Activated naive CD8-positive, alpha-beta T cell treated with anti-CD3 and anti-CD28 coated beads, Interleukin-2, amount 50 U/mL, for 16 hours (primary cell): ENCODE results near the gene PCDHGB1.
"Not testable (repeated sequence)": the region's sequence is repeated elsewhere in the genome, so short reads cannot be mapped to it uniquely, and the experiment has no call there.

Experiments used
- DNase-seq: peaks from one replicate; pipeline ENCODE4 v3.0.0-alpha.2; 2020; ENCODE audit warnings: low read depth, low spot score

The PCDHGB1 gene

DNA sequence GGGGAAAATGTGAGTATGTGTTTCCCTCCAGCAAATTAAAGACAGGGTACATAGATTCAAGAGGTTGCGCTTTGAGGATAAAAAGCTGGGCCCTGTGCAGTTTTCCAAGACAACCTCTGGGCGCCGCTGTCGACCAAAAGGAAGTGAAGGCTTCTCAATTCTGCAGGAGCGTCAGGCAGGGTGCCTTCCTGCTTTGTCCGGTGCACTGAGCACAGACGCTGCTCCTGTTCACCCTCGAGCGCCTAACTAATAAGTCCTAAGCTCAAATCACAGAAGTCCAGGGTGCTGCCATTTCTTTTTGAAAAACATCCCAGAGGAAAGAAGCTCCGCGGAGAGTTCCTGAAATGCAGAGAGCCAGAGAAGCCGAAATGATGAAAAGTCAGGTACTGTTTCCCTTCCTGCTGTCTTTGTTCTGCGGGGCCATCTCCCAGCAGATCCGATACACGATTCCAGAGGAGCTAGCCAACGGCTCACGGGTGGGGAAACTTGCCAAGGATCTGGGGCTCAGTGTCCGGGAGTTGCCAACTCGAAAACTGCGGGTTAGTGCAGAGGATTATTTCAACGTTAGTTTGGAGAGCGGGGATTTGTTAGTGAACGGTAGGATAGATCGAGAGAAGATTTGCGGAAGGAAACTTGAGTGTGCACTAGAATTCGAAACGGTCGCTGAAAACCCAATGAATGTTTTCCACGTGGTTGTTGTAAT is at the start of gene PCDHGB1:
Gene PCDHGB1, plus strand, starts transcription at position 183 of the 703 bp plus-strand sequence. Its CDS starts 162 bp downstream, at position 345.
- no peak for DNase-seq

DNA sequence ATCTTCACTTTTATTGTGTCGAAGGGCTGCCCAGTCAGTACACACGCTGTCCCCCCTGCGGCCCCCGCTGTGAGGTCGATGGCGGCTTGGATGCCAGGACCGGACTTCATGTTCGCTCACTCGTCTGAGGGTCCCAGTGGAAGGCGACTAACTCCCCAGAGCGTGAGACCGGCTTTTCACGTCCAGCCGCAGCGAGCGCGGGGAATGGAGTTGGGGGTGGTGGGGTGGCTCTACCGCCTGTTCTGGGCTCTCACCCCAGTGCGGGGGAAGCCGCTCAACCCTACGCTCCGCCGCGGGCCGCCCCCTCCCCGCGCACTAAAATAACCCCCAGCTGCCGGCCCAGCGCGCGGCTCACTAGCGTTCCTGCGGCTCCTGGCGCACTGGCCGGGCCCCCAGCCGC is 46.1 kb upstream of the PCDHGB1 start, which contains the start of gene SLC25A2:
Gene SLC25A2, minus strand, starts transcription at position 294 of the 400 bp plus-strand sequence. Its CDS starts 184 bp downstream, at position 110.
- DNase-seq = no peak

DNA sequence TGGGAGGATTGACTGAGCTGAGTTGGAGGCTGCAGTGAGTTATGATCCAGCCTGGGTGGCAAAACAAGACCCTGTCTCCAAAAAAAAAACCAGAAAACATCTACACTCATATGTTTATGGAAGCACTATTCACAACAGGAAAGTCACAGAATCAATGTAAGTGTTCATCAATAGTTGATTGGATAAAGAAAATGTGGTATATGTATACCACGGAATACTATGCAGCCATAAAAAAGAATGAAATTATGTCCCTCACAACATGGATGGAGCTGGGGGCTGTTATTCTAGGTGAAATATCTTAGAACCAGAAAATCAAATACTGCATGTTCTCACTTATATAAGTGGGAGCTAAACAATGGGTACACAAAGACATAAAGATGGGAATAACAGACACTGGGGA is 43.3 kb upstream of the PCDHGB1 start:
- no peak for DNase-seq

DNA sequence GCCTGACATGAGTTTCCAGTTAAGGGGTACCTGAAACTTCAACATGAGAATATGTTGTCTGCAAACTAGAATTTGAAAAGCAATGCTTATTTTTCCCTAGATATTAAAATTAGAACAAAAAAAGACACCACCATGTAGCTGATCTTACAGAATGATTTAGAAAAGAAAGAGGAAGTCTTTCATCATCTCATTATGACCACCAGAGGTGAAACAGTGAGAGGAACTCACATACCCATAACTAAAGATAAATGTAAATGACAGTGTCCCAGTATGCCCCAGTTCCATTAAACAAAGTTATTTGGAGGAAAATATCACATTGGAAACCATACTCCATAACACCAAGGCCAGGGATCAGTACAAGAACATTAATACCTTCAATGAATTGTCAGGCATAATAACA is 36.2 kb upstream of the PCDHGB1 start:
- no peak for DNase-seq

DNA sequence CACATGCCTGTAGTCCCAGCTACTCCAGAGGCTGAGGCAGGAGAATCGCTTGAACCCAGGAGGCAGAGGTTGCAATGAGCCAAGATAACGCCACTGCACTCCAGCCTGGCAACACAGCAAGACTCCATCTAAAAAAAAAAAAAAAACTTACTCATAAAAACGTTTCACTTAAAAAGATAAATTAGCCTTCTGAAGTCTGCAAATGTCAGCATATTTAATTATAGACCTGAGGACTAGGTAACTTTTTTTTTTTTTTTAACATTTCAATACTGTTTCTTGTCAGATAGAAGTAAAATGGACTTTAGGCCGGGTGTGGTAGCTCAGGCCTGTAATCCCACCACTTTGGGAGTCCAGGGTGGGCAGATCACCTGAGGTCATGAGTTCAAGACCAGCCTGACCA is 32.9 kb upstream of the PCDHGB1 start:
- DNase-seq = not testable (repeated sequence)

DNA sequence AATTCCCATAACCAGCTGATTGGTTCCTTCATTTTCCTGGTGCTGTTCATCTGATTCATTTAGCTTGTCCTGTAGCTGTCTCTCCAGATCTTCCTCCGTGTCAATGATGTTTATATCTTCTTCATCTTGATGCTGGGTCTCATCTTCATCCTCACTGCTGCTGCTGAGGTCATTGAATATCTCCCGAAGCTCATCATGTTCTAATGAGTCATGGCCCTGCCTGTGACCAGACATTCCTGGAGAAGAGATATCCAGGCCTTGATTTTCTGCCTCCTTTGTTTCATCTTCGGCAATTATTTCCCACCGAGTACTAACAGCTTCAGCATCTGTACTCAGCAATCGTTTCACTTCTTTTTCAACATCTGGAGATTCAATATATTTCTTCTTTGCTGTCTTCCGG is 30.7 kb upstream of the PCDHGB1 start:
- no peak for DNase-seq

DNA sequence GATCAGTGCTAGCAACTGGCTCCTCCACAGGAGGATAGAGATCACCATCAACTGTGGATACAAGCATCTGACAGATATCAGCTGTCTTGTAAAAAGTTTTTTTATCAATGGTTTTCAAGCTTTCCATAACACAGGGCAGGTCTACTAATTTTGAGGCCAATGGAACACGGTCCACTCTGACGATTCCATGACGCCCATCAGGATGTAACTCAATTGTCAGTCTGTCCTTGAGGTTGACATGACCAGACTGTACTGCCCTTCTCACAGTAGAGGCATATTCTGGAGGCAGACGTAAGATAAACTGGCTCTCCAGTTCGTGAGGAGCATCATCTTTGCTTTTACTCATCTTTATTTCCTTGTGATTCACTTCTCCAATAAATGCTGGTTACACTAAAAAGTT is 30.2 kb upstream of the PCDHGB1 start:
- DNase-seq = no peak

DNA sequence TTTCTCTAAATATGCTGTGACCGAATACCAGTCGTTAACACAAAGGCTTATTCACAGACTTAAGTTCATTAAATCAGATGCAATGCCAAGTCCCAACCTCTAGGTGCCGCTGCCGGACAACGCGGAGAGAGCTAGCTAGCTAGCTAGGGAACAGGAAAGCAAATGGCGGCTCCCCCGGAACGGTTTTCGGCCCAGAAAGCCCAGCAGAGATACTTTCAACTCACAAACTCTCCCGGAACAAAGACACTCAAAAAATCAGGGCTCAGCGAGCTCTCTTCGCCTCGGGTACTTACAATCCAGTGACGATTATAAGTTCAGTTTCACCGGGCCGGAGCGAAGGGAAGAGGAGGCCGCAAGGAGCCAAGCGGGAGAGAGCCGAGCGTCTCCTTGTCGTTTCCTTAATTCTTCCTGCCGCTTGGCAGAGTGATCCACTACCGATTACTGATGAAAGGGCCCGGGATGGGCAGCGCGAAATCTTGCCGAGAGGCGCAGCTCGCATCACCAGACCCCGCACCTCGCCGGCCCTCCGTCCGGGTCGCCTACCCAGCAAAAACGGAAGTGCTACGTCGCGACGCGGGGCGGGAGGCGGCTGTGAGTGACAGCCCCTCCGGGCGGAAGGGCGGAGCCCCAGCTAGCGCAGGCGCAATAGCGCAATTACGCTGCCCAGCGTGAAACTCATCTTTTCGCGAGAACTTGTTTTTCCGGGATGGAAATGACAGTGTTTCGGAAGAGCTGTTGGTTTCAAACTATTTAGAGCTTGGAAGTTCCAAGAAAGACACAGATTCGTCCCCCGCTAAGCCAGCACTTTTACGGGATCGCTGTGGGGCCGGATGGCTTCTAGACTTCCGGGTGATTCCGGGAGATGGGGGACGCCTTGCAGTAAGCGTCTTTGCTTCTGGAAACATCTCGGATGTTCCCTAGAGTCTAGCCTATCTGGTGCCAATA is 29.4 kb upstream of the PCDHGB1 start, which contains the start of gene TAF7:
Gene TAF7, minus strand, starts transcription at position 560 of the 945 bp plus-strand sequence. CDS start 740 bp downstream, outside the sequence.
- DNase-seq = peak; percentile 84

DNA sequence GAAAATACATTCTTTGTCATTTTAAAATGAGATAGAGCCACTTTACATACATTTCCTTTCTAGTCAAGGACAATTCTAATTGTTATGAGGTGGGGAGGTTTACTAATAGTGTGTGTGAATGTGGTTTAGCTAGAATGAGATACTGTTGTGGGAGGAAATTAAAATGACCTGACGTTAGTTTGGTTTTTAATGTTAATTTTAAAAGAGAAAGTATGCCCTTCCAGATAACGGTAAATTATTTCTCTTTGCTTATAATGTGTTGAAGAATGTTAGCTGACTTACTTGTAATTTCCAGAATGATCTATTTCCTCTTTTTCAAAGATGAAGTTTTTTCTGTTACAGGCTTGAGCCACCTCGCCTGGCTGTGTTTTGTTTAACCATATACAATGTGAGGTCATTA is 27.6 kb upstream of the PCDHGB1 start:
- DNase-seq = no peak

DNA sequence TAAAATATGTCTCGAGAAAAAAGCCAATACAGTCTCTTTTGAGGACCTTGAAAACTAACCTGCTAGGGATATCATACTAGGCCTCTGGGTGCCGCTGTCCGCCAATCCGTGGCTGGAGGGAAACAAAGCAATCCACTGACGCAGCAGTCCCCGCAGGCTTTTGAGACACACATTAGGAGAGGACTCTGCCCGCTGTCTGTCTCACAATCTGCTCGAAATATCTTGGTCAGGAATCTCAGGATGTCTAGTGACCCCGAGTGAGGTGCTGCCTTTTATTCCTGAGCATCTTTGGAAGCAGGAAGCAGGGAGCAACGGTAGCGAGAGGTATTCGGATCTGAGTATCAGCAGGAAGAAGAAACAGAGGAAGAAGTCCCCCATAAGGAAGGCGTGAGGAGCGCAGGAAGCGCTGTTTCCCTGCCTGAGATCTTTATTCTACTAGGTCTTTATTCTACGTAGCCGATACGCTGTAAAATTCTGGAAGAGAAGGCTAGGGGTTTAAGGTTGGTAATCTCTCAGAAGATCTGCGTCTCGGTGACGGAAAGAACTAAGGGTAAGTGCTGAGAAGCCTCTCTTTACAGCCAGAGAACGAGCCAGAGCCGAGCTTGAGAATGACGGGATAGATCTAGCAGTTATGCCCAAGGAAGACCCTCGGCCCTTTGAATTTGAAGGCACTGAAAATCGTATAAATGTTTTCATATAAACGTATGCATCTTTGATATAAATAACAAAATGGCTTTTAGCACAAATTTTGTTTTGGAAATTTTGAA is 23.6 kb upstream of the PCDHGB1 start:
- peak; percentile 23 for DNase-seq

DNA sequence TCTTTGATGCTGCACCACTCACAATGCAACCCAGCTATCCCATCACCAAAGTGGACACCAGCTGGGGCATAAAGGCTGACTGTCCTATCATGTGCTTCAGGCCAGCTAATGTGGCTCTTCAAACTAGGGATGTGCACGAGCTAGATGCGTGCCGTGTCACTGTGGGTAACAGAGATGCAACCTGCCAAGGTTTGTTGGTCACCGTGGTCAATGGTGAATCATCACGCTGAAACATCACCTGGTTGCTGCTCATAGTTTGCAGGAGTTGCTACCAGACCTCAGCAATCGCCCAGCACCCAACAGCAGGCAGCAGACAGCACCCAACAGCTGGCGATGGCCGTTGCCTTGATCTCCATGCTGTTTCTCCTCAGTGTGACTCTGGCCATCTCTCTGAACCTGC is 21.7 kb upstream of the PCDHGB1 start:
- no peak for DNase-seq

DNA sequence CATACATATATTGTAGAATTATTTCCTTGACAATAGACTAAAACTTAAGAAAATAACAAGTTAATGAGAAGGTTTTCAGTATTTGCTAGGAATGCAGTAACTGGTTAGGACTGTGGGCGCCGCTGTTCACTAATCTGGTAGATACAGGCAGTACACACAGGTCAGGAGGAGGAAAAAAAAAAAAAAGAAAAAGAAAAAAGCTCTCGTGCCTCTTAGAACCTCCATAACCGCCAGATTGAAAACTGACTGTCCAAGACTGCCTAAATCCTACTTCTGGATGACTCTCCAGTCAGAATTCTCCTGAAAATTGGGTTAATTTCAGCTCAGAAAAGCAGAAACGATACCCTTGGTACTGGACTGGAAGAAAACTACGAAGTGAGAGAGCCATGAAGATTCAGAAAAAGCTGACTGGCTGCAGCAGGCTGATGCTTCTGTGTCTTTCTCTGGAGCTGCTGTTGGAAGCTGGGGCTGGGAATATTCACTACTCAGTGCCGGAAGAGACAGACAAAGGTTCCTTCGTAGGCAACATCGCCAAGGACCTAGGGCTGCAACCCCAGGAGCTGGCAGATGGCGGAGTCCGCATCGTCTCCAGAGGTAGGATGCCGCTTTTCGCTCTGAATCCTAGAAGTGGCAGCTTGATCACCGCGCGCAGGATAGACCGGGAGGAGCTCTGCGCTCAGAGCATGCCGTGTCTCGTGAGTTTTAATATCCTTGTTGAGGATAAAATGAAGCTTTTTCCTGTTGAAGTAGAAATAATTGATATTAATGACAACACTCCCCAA is 19.4 kb upstream of the PCDHGB1 start, which contains the start of gene PCDHGA1:
Gene PCDHGA1, plus strand, starts transcription at position 216 of the 782 bp plus-strand sequence.
- DNase-seq = no peak

DNA sequence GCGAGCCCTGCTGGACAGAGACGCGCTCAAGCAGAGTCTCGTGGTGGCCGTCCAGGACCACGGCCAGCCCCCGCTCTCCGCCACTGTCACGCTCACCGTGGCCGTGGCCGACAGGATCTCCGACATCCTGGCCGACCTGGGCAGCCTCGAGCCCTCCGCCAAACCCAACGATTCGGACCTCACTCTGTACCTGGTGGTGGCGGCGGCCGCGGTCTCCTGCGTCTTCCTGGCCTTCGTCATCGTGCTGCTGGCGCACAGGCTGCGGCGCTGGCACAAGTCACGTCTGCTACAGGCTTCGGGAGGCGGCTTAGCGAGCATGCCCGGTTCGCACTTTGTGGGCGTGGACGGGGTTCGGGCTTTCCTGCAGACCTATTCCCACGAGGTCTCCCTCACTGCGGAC is 17.3 kb upstream of the PCDHGB1 start:
- not testable (repeated sequence) for DNase-seq

DNA sequence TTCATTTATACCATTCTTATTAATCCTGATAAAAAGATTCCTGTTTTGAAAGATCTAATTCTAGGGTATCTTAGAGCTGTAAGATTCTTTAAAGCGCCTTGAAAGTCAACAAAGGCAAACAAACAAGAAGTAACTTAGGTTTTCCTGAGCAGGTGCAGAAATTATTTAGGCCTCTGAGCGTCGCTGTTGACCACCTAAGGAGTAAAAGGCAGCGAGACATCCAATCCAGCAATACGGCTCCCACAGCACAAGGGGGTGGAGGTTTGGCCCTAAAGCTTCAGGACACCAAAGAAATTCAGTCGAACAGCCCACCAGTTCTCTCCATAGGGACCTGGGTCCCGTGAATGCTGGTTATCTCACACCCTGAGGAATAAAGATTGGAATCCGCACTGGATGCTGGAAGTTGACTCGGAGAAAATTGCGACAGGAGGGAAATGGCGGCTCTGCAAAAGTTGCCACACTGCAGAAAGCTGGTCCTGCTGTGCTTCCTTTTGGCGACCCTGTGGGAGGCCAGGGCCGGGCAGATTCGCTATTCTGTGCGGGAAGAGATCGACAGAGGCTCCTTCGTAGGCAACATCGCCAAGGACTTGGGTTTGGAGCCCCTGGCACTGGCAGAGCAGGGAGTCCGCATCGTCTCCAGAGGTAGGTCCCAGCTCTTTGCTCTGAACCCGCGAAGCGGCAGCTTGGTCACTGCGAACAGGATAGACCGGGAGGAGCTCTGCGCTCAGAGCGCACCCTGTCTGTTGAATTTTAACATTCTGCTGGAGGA is 11.2 kb upstream of the PCDHGB1 start, which contains the start of gene PCDHGA2:
Gene PCDHGA2, plus strand, starts transcription at position 223 of the 769 bp plus-strand sequence.
- DNase-seq = no peak

DNA sequence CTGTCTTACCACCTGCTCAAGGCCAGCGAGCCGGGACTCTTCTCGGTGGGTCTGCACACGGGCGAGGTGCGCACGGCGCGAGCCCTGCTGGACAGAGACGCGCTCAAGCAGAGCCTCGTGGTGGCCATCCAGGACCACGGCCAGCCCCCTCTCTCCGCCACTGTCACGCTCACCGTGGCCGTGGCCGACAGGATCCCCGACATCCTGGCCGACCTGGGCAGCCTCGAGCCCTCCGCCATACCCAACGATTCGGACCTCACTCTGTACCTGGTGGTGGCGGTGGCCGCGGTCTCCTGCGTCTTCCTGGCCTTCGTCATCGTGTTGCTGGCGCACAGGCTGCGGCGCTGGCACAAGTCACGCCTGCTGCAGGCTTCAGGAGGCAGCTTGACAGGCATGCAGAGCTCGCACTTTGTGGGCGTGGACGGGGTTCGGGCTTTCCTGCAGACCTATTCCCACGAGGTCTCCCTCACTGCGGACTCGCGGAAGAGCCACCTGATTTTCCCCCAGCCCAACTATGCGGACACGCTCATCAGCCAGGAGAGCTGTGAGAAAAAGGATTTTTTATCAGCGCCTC is 9.0 kb upstream of the PCDHGB1 start:
- DNase-seq = not testable (repeated sequence)

DNA sequence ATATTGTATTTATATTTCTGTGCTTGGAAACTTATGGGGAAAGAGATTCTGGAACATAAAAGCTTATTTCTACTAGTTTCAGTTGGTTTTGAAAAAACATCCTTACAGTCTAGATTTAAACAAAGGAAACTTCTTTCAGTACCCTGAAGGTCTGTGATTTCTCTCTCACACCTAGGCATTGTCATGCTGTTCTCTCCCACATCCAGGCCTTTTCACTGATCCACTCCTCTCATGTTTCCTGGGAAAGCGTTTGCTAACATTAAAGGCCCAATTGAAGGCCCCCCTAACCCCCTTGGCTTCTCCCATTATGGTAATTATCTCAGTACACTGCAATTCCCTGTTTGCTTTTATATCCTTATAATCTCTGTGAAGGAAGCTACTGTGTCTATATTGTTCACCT is 7.1 kb upstream of the PCDHGB1 start:
- DNase-seq = no peak

DNA sequence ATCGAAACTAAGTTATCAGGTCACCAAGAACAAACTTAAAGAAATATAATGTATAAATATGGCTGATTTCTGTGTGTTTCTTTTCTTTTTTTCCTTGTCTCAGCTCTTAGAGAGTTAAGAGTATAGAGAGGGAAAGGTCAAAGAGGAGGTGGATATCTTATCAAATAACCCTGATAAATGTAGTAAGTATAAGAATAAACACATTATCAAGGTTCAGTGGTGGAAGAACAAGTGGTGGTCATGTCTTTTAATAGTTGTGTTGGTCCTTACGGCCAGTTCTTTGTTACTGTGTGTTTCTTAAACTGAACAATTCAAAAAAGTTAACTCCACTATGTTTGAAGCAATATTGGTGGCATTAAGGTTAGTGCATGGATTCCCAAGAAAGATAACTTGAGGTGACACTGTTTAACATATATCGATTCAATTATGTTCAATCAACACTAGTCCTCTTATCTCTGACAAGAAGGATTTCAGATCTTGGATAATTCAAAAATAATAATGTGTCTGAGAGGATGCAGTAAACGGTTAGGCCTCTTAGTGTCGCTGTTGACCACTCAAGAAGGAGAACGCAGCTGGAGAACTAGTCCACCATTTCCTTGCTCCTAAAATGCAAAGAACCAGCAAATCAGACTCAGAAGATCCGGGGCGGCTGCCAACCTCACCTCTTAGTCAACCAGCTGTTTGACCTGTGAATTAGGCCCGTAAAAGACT is 6.5 kb upstream of the PCDHGB1 start, which contains the start of gene PCDHGA3:
Gene PCDHGA3, plus strand, starts transcription at position 588 of the 711 bp plus-strand sequence. CDS start 205 bp downstream, outside the sequence.
- no peak for DNase-seq

DNA sequence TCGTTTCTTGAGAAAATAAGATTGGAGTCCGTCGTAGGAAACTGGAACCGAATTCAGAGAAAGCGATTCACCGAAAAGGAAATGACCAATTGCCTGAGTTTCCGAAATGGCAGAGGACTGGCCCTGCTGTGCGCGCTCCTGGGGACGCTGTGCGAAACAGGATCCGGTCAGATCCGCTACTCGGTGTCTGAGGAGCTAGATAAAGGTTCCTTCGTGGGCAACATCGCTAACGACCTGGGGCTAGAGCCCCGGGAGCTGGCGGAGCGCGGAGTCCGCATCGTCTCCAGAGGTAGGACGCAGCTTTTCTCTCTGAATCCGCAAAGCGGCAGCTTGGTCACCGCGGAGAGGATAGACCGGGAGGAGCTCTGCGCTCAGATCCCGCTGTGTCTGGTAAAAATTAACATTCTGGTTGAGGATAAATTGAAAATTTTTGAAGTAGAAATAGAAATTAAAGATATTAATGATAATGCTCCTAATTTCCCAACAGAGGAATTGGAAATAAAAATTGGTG is 5.9 kb upstream of the PCDHGB1 start:
- DNase-seq = no peak
